ENCODE data around the gene SAMD4B. TPM values are rescaled to one million over a fixed set of nuclear protein-coding genes. Genes with fewer than 3 reads are reported as not detected.

SAMD4B gene
- total RNA-seq, 1 donor from 2014 or later: 100 TPM

GRCh38 chr19:39397360-39398296 is 55.4 kb downstream of the SAMD4B start:
- peak; percentile 59 for DNase-seq (ENCODE audit: low read depth)

GRCh38 chr19:39398297-39398864 is 56.2 kb downstream of the SAMD4B start:
- peak; percentile 68 for DNase-seq (ENCODE audit: low read depth)

DNA sequence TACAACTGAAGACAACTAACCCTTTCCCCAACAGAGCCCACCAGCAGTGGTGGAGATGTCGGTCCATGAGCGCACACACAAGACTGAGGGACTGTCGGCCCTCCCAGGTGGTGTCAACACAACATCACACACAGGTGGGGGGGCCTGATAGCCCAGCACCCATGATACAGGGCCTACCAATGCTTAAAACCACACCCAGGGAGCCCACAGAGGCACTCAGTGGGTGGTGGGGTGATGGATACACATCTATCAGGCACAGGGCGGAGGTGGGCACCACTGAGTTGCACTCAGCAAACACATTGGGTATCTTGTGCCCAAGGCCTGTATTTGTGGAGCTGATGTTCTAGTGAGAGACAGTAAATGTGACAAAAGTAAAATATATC is 57.4 kb downstream of the SAMD4B start:
- no peak for DNase-seq (ENCODE audit: low read depth)

GRCh38 chr19:39400061-39400460 is 57.8 kb downstream of the SAMD4B start:
- DNase-seq (ENCODE audit: low read depth): no peak

- DNase-seq (ENCODE audit: low read depth): no peak
Observed at GRCh38 chr19:39401070-39401548, 58.9 kb downstream of the SAMD4B start.

DNA sequence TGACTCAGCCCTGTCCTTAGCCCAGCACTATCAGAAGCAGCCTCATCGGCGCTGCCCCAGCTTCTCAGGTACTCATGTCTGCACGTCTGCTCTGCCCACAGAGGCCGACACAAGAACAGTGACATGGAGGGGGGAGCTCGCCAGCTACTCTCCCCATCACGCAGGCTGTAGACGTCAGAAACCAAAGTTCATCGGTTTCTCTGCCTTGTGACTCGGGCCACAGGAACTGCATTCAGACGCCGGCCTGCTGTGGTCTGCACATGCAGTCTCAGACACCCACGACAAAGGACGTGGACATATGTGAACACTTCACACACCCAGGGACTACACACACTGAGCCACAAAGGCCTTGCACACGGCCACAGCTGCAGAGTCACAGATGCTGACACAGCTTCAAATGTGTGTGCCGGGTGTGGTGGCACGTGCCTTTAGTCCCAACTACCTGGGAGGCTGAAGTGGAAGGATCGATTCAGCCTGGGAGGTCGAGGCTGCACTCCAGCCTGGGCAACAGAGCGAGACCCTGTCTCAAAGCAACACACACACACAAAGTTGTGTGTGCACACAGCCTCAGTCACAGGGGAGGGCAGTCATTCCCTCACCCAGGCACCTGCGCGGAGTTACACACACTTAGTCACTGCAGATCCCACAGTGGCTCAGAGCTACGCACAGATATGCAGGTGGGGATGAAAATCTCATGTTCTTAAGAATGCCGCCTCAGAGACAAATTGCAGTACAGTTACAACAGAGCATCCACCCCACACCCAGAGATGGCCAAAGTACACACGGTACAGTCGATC is 59.5 kb downstream of the SAMD4B start:
- peak; percentile 90 for DNase-seq (ENCODE audit: low read depth)

GRCh38 chr19:39402346-39403300 is 60.4 kb downstream of the SAMD4B start:
- DNase-seq (ENCODE audit: low read depth): peak; percentile 80

DNA sequence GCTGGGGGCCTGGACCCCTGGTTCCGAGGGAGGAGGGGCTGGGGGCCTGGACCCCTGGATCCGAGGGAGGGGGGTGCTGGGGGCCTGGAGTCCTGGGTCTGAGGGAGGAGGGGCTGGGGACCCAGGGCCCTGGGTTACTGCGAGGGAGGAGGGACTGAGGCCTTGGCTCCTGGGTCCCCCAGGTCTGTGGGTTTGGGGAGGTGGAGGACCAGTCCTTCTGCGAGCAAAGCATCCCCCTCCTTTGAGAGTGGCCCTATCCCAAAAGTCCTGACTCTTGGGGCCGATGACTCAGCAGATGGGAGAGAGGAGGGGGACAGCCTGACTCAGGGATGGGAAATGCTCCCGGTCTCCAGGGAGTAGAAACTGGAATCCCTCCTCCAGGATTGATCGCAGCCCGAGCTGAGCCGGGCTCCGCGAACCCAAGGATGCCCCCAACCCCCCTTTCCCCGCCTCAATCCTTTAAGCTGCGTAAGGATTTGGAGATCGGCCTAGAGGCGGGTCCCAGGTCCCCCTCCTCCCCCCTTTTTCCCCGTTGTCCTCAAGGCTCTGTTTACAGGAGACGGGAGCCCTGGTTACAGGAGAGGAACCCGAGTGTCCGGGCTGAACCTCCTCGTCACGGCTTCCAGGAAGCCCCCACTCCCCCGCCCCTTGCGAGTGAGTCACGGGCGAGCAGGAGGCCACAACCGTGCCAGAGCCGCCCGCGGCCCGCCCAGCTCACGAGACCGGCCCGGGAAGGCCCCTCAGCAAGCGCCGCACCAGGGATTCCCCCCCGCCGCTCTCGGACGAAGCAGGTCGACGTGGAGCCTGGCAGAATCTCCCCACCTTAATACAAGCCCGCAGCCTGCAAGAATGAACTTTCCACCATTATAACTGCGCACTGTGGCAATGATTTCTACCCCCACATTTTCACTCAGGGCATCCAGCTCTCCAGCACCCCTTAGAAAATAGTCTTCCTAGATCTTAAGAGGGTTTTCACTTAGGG is 61.4 kb downstream of the SAMD4B start:
- peak; percentile 96 for DNase-seq (ENCODE audit: low read depth)

GRCh38 chr19:39405261-39405957 is 63.2 kb downstream of the SAMD4B start:
- DNase-seq (ENCODE audit: low read depth): no peak

GRCh38 chr19:39405958-39406655 is 63.9 kb downstream of the SAMD4B start:
- no peak for DNase-seq (ENCODE audit: low read depth)

GRCh38 chr19:39406656-39407409 is 64.6 kb downstream of the SAMD4B start, which contains the start of gene ZFP36:
TSS of gene ZFP36 (plus strand) at chr19:39406847. CDS start at chr19:39406905, 58 bp downstream.
- peak; percentile 55 for DNase-seq (ENCODE audit: low read depth)

- DNase-seq (ENCODE audit: low read depth): no peak
Observed at GRCh38 chr19:39407410-39407659, 65.1 kb downstream of the SAMD4B start.

- no peak for DNase-seq (ENCODE audit: low read depth)
Observed at GRCh38 chr19:39407660-39408391, 65.6 kb downstream of the SAMD4B start.

GRCh38 chr19:39408392-39409207 is 66.4 kb downstream of the SAMD4B start:
- DNase-seq (ENCODE audit: low read depth): peak; percentile 43

- DNase-seq (ENCODE audit: low read depth): peak; percentile 67
Observed at GRCh38 chr19:39409208-39410016, 67.2 kb downstream of the SAMD4B start.

Data from renal cortical epithelial cell (primary cell).